NCI-H524 (cell line): ENCODE data around the gene ROBO2.
"Not testable (repeated sequence)": the region's sequence is repeated elsewhere in the genome, so short reads cannot be mapped to it uniquely, and the experiment has no call there.

ENCODE experiments used
- DNase-seq, 2 experiments: peaks; one replicate each; lab custom pipeline; 2025; lab: John Stamatoyannopoulos, UW

Gene ROBO2

GRCh38 chr3:77338195-77338594, 298.3 kb downstream of the ROBO2 start:
- DNase-seq, result no peak

- DNase-seq, result no peak
Measured at GRCh38 chr3:77342027-77342426, 302.1 kb downstream of the ROBO2 start.

GRCh38 chr3:77342688-77343087, 302.8 kb downstream of the ROBO2 start:
- no peak for DNase-seq

GRCh38 chr3:77345009-77345408, 305.1 kb downstream of the ROBO2 start:
- DNase-seq, result no peak

- DNase-seq, result peak in 1 of 2 experiments; percentile 33
Measured at GRCh38 chr3:77348244-77348855, 308.5 kb downstream of the ROBO2 start.

GRCh38 chr3:77354958-77355357, 315.1 kb downstream of the ROBO2 start:
- no peak for DNase-seq

GRCh38 chr3:77362936-77363335, 323.0 kb downstream of the ROBO2 start:
- DNase-seq, result no peak

- no peak for DNase-seq
Measured at GRCh38 chr3:77365152-77365551, 325.3 kb downstream of the ROBO2 start.

GRCh38 chr3:77370413-77370812, 330.5 kb downstream of the ROBO2 start:
- no peak for DNase-seq

- no peak for DNase-seq
Measured at GRCh38 chr3:77372018-77372417, 332.1 kb downstream of the ROBO2 start.

- DNase-seq, result peak in 1 of 2 experiments; percentile 42
Measured at GRCh38 chr3:77372634-77373346, 332.9 kb downstream of the ROBO2 start.

GRCh38 chr3:77373619-77374018, 333.7 kb downstream of the ROBO2 start:
- DNase-seq, result no peak

GRCh38 chr3:77376511-77376910, 336.6 kb downstream of the ROBO2 start:
- DNase-seq, result no peak

- no peak for DNase-seq
Measured at GRCh38 chr3:77377717-77378116, 337.8 kb downstream of the ROBO2 start.

- DNase-seq, result no peak
Measured at GRCh38 chr3:77380136-77380535, 340.2 kb downstream of the ROBO2 start.

GRCh38 chr3:77381431-77381830, 341.5 kb downstream of the ROBO2 start:
- no peak for DNase-seq

GRCh38 chr3:77392181-77392580, 352.3 kb downstream of the ROBO2 start:
- DNase-seq, result peak in 1 of 2 experiments; percentile 22

GRCh38 chr3:77394046-77394445, 354.1 kb downstream of the ROBO2 start:
- no peak for DNase-seq

- no peak for DNase-seq
Measured at GRCh38 chr3:77404871-77405270, 365.0 kb downstream of the ROBO2 start.

- DNase-seq, result peak; percentile 18 to 86
Measured at GRCh38 chr3:77407441-77407840, 367.5 kb downstream of the ROBO2 start.

- not testable (repeated sequence) for DNase-seq
Measured at GRCh38 chr3:77410334-77410733, 370.4 kb downstream of the ROBO2 start.

GRCh38 chr3:77411334-77411733, 371.4 kb downstream of the ROBO2 start:
- DNase-seq, result no peak

- DNase-seq, result no peak
Measured at GRCh38 chr3:77412021-77412438, 372.1 kb downstream of the ROBO2 start.

GRCh38 chr3:77412584-77412983, 372.7 kb downstream of the ROBO2 start:
- no peak for DNase-seq
